ENCODE measurements around the gene TTC33.
"Not testable (repeated sequence)": the region's sequence is repeated elsewhere in the genome, so short reads cannot be mapped to it uniquely, and the experiment has no call there.

Gene TTC33

DNA sequence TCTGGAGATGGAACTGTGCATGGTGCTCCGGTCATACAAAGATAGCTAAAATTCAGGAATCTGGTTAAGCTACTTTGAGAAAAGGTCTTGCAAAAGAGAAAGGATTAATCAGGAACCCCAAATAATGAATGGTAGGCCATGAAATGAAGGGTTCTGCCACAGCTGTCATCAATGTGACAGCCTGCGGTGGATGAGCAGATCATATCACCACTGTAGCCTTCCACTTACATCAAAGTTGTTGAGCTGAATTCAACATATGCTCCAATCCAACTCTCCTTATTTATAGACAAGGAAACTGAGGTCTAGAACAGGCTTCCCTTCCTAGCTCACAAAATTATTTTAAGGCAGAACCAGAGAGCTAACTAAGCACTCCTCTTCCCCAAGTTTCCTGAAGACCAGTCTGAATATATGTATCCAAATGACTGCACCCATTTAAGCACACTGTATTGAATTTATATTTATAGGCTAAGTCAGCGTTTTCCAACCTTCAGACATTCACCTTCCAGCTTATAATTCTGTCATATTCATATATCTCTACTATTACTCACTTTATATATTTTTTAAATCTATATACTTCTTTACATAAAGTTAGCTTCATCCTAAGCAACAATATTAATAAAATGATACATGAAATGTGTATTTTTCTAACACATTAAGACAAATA, 90.0 kb downstream of the TTC33 start:
- Histone ChIP-seq H3K4me1 (no peaks in the 10 kb centered on the region), H3K27me3 (ENCODE audit: low read depth) (peaks cover 26% of the 10 kb centered on the region), H3K4me3 (no peak overlapping the region), H3K36me3 (replicated peaks) (no peaks in the 10 kb centered on the region), H3K9me3 (no peaks in the 10 kb centered on the region)
- no peak for DNase-seq (ENCODE audit: low spot score in 2 of 2)
- in situ Hi-C loops (cut with MboI; ENCODE audit: low sequenced_read_pairs): no loop called here

DNA sequence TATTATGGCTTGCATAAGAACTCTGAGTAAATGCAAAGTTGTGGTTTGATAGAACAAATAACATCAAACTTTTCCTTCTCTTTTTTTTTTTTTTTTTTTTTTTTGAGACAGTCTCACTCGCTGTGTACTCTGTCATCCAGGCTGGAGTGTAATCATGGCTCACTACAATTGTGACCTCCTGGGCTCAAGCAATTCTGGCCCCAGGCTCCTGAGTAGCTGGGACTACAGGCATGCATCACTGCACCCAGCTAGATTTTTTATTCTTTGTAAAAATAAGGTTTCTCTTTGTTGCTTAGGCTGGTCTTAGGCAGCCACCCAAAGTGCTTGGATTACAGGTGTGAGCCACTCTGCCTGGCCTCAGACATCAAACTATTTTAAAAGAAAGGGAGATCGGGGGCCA, 95.0 kb downstream of the TTC33 start:
- in situ Hi-C loops (cut with MboI; ENCODE audit: low sequenced_read_pairs): no loop called here
- no peaks in the 10 kb centered on the region for H3K36me3 ChIP-seq (replicated peaks)
- DNase-seq (ENCODE audit: low spot score in 2 of 2): no peak

DNA sequence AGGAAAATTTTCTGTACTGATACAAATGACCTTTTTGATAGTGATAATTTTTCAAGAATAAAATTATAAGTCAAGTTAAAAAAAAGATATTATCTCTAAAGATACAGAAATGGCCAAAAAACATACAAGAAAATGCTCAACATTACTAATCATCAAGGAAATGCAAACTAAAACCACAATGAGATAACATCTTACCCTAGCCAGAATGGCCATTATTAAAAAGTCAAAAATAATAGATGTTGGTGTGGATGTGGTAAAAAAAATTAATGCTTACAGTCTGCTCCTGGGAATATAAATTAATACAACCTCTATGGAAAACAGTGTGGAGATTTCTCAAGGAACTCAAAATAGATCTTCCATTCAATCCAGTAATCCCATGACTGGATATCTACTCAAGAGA, 99.0 kb downstream of the TTC33 start:
- Histone ChIP-seq H3K9me3 (no peaks in the 10 kb centered on the region), H3K4me3 (no peak overlapping the region), H3K27me3 (ENCODE audit: low read depth) (no peaks in the 10 kb centered on the region), H3K4me1 (no peaks in the 10 kb centered on the region), H3K36me3 (replicated peaks) (no peaks in the 10 kb centered on the region)
- in situ Hi-C loops (cut with MboI; ENCODE audit: low sequenced_read_pairs): no loop called here
- DNase-seq (ENCODE audit: low spot score in 2 of 2): no peak

More for the DNA sequence above, 95.0 kb downstream of the TTC33 start:
- Histone ChIP-seq H3K27me3 (ENCODE audit: low read depth) (no peaks in the 10 kb centered on the region), H3K9me3 (no peaks in the 10 kb centered on the region), H3K4me3 (no peak overlapping the region), H3K4me1 (no peaks in the 10 kb centered on the region)

DNA sequence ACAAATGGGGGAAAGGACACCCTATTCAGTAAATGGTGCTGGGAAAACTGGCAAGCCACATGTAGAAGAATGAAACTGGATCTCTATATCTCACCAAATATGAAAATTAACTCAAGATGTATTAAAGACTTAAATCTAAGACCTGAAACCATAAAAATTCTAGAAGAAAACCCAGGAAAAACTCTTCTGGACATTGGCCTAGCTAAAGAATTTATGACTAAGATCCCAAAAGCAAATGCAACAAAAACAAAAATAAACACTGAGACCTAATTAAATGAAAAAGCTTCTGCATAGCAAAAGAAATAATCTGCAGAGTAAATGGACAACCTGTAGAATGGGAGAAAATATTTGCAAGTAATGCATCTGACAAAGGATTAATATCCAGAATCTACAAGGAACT, 99.7 kb downstream of the TTC33 start:
- H3K36me3 ChIP-seq (replicated peaks); DNase-seq (ENCODE audit: low spot score in 2 of 2); H3K9me3 ChIP-seq; H3K27me3 ChIP-seq (ENCODE audit: low read depth); H3K4me1 ChIP-seq; in situ Hi-C loops (cut with MboI; ENCODE audit: low sequenced_read_pairs); H3K4me3 ChIP-seq: not testable (repeated sequence)

GRCh38 chr5:40655138-40655537, 100.6 kb downstream of the TTC33 start:
- in situ Hi-C loops (cut with MboI; ENCODE audit: low sequenced_read_pairs): no loop called here
- 0 out of 2 replicates have a peak, but pooled peaks cover 3% of the 10 kb centered on the region for H3K27me3 ChIP-seq (ENCODE audit: low read depth)
- no peaks in the 10 kb centered on the region for H3K36me3 ChIP-seq (replicated peaks)
- H3K4me3 ChIP-seq: no peak overlapping the region
- no peaks in the 10 kb centered on the region for H3K4me1 ChIP-seq
- DNase-seq (ENCODE audit: low spot score in 2 of 2): no peak
- H3K9me3 ChIP-seq: no peaks in the 10 kb centered on the region

GRCh38 chr5:40654377-40654991, 101.3 kb downstream of the TTC33 start:
- DNase-seq (ENCODE audit: low spot score in 2 of 2): no peak
- Histone ChIP-seq H3K27me3 (ENCODE audit: low read depth) (0 out of 2 replicates have a peak, but pooled peaks cover 3% of the 10 kb centered on the region), H3K4me3 (no peak overlapping the region), H3K9me3 (no peaks in the 10 kb centered on the region), H3K36me3 (replicated peaks) (no peaks in the 10 kb centered on the region), H3K4me1 (no peaks in the 10 kb centered on the region)
- in situ Hi-C loops (cut with MboI; ENCODE audit: low sequenced_read_pairs): no loop called here

GRCh38 chr5:40653221-40654022, 102.3 kb downstream of the TTC33 start:
- Histone ChIP-seq H3K9me3 (no peaks in the 10 kb centered on the region), H3K4me1 (no peaks in the 10 kb centered on the region), H3K36me3 (replicated peaks) (no peaks in the 10 kb centered on the region), H3K4me3 (no peak overlapping the region), H3K27me3 (ENCODE audit: low read depth) (0 out of 2 replicates have a peak, but pooled peaks cover 3% of the 10 kb centered on the region)
- no peak for DNase-seq (ENCODE audit: low spot score in 2 of 2)
- in situ Hi-C loops (cut with MboI; ENCODE audit: low sequenced_read_pairs): no loop called here

- 0 out of 2 replicates have a peak, but pooled peaks cover 3% of the 10 kb centered on the region for H3K27me3 ChIP-seq (ENCODE audit: low read depth)
- no peaks in the 10 kb centered on the region for H3K36me3 ChIP-seq (replicated peaks)
- H3K9me3 ChIP-seq: no peaks in the 10 kb centered on the region
- in situ Hi-C loops (cut with MboI; ENCODE audit: low sequenced_read_pairs): no loop called here
- DNase-seq (ENCODE audit: low spot score in 2 of 2): no peak
- no peak overlapping the region for H3K4me3 ChIP-seq
- H3K4me1 ChIP-seq: no peaks in the 10 kb centered on the region
Observed at GRCh38 chr5:40652441-40653220, 103.1 kb downstream of the TTC33 start.

GRCh38 chr5:40651201-40651600, 104.6 kb downstream of the TTC33 start:
- H3K9me3 ChIP-seq: no peaks in the 10 kb centered on the region
- no peak for DNase-seq (ENCODE audit: low spot score in 2 of 2)
- no peaks in the 10 kb centered on the region for H3K36me3 ChIP-seq (replicated peaks)
- 0 out of 2 replicates have a peak, but pooled peaks cover 3% of the 10 kb centered on the region for H3K27me3 ChIP-seq (ENCODE audit: low read depth)
- H3K4me1 ChIP-seq: no peaks in the 10 kb centered on the region
- H3K4me3 ChIP-seq: no peak overlapping the region
- in situ Hi-C loops (cut with MboI; ENCODE audit: low sequenced_read_pairs): no loop called here

DNA sequence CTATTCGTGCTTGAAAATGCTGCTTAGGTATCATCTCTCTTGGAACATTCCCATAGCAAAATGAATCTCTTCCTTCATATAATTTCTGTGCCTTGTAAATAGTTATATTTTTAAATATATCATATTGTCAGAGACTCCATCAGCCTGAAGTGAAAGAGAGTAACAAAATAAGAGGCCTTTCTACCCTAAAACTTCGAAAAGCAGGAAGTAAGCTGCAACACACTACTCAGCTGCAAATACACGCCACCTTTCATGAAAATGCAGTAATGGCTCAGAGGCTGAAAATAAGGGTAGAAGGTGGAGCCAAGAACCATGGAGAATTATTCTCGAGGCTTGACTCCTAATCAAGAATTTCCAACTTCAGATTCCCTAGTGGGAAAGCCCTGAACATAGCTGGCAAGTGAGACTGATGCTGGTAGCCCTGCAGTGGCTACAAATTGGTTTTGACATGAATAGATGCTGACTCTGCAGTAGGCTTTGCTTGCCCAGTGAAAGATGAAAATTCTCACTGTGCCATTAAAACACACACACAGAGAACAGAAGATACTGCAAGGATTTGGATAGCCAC, 106.2 kb downstream of the TTC33 start:
- Histone ChIP-seq H3K27me3 (ENCODE audit: low read depth) (0 out of 2 replicates have a peak, but pooled peaks cover 3% of the 10 kb centered on the region), H3K4me1 (no peaks in the 10 kb centered on the region), H3K9me3 (no peaks in the 10 kb centered on the region), H3K36me3 (replicated peaks) (no peaks in the 10 kb centered on the region), H3K4me3 (no peak overlapping the region)
- in situ Hi-C loops (cut with MboI; ENCODE audit: low sequenced_read_pairs): no loop called here
- DNase-seq (ENCODE audit: low spot score in 2 of 2): no peak

- Histone ChIP-seq H3K4me1 (no peaks in the 10 kb centered on the region), H3K9me3 (no peaks in the 10 kb centered on the region), H3K36me3 (replicated peaks) (no peaks in the 10 kb centered on the region), H3K27me3 (ENCODE audit: low read depth) (0 out of 2 replicates have a peak, but pooled peaks cover 3% of the 10 kb centered on the region), H3K4me3 (no peak overlapping the region)
- no peak for DNase-seq (ENCODE audit: low spot score in 2 of 2)
- in situ Hi-C loops (cut with MboI; ENCODE audit: low sequenced_read_pairs): no loop called here
Observed at GRCh38 chr5:40648150-40648549, 107.6 kb downstream of the TTC33 start.

- no peak for DNase-seq (ENCODE audit: low spot score in 2 of 2)
- in situ Hi-C loops (cut with MboI; ENCODE audit: low sequenced_read_pairs): no loop called here
- Histone ChIP-seq H3K9me3 (no peaks in the 10 kb centered on the region), H3K4me3 (no peak overlapping the region), H3K4me1 (no peaks in the 10 kb centered on the region), H3K36me3 (replicated peaks) (no peaks in the 10 kb centered on the region), H3K27me3 (ENCODE audit: low read depth) (0 out of 2 replicates have a peak, but pooled peaks cover 3% of the 10 kb centered on the region)
Observed at GRCh38 chr5:40646266-40646665, 109.5 kb downstream of the TTC33 start.

GRCh38 chr5:40639531-40639930, 116.2 kb downstream of the TTC33 start:
- H3K36me3 ChIP-seq (replicated peaks); H3K27me3 ChIP-seq (ENCODE audit: low read depth); DNase-seq (ENCODE audit: low spot score in 2 of 2); in situ Hi-C loops (cut with MboI; ENCODE audit: low sequenced_read_pairs); H3K4me1 ChIP-seq; H3K4me3 ChIP-seq; H3K9me3 ChIP-seq: not testable (repeated sequence)
